ENCODE results near the gene CCL25.

Gene CCL25

GRCh38 chr19:8109890-8110662, 57.5 kb downstream of the CCL25 start:
- no peak for DNase-seq (ENCODE audit: low read depth)

GRCh38 chr19:8110931-8111330, 58.4 kb downstream of the CCL25 start:
- no peak for DNase-seq (ENCODE audit: low read depth)

- no peak for DNase-seq (ENCODE audit: low read depth)
Measured at GRCh38 chr19:8111376-8111775, 58.8 kb downstream of the CCL25 start.

Data from GM04503 (cell line).